Measurements from ENCODE around the gene APLF. TPM values are rescaled to one million over a fixed set of nuclear protein-coding genes. Genes with fewer than 3 reads are reported as not detected.

The APLF gene
- total and polyA plus RNA-seq, 10 of the 15 experiments (the other 5 are each of a cell fraction or from before 2014, with no cell fraction given) = 0.66 to 2.8 (median 1.8) TPM

- TF ChIP-seq ZBTB4 (CRISPR knock-in tag; IDR thresholded peaks at IDR 0.05) (no peak), ZBTB40 (IDR thresholded peaks at IDR 0.05; ENCODE audit: borderline replicate concordance) (peak; percentile 33; the same call in 1 of the 2 replicates), MEF2B (IDR thresholded peaks at IDR 0.05; ENCODE audit: partially characterized antibody, poor library complexity, severe bottlenecking) (no peak), ZZZ3 (IDR thresholded peaks at IDR 0.05; ENCODE audit: control insufficient read depth, insufficient read length, low read depth) (no peak), IRF3 (IDR thresholded peaks at IDR 0.05) (0 out of 2 replicates have a peak, but pooled peaks have one; percentile 25), E4F1 (IDR thresholded peaks at IDR 0.05; ENCODE audit: borderline replicate concordance, partially characterized antibody) (no peak), NFXL1 (IDR thresholded peaks at IDR 0.05; ENCODE audit: borderline replicate concordance) (no peak), TAF1 (IDR thresholded peaks at IDR 0.05; ENCODE audit: borderline replicate concordance, low read depth, low read length) (no peak), MEF2A (IDR thresholded peaks at IDR 0.05; ENCODE audit: insufficient read depth, low read depth, low read length) (no peak), CREB1 (IDR thresholded peaks at IDR 0.05; ENCODE audit: low read depth) (peak; percentile 89), FOXM1 (IDR thresholded peaks at IDR 0.05; ENCODE audit: low read depth, low read length) (no peak; the same call in 1 of the 2 replicates), NFYA (IDR thresholded peaks at IDR 0.05; ENCODE audit: borderline replicate concordance, low read depth, low read length) (no peak), RAD51 (IDR thresholded peaks at IDR 0.05) (no peak), JUNB (IDR thresholded peaks at IDR 0.05) (no peak)
These were observed at the start of gene APLF, which contains the start of gene FBXO48 (continued) for GRCh38 chr2:68467077-68467960.

All from GM12878 (cell line).